ENCODE data around the gene OR8D2.

OR8D2 gene

DNA sequence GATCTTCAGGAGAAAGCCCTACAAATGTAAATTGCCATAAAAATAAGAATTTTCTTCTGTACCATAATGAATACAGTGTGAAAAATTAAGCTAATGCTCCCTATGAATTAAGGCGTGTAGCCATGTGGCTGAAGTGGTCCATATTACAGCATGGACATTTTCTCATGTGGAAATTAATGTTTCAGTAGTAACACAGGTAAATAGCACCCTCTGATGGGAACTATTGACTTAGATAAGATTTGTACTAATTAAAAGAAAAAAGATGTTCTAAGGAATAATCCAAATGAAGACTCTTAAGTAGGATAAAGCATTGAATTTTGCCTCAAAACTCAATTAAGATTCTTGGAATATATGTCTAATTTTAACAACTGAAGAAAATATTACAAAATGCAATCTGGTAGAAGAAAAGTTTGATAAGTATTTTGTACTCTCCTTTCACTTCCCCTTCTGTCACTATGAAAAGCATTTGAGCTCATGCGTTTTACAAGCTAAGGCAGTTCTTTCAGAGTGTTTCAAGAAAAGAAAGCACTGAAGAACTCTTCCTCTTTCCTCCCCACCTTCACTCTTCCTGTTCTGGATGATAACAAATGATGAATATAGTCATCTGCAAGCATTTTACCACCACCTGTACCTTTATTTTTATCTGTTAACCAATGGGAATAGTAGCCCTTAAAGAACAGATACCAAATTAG, 9.9 kb upstream of the OR8D2 start:
- TF ChIP-seq, protein P1, sequence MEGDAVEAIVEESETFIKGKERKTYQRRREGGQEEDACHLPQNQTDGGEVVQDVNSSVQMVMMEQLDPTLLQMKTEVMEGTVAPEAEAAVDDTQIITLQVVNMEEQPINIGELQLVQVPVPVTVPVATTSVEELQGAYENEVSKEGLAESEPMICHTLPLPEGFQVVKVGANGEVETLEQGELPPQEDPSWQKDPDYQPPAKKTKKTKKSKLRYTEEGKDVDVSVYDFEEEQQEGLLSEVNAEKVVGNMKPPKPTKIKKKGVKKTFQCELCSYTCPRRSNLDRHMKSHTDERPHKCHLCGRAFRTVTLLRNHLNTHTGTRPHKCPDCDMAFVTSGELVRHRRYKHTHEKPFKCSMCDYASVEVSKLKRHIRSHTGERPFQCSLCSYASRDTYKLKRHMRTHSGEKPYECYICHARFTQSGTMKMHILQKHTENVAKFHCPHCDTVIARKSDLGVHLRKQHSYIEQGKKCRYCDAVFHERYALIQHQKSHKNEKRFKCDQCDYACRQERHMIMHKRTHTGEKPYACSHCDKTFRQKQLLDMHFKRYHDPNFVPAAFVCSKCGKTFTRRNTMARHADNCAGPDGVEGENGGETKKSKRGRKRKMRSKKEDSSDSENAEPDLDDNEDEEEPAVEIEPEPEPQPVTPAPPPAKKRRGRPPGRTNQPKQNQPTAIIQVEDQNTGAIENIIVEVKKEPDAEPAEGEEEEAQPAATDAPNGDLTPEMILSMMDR (IDR thresholded peaks at IDR 0.05): no peak; the same call in 1 of the 2 replicates

DNA sequence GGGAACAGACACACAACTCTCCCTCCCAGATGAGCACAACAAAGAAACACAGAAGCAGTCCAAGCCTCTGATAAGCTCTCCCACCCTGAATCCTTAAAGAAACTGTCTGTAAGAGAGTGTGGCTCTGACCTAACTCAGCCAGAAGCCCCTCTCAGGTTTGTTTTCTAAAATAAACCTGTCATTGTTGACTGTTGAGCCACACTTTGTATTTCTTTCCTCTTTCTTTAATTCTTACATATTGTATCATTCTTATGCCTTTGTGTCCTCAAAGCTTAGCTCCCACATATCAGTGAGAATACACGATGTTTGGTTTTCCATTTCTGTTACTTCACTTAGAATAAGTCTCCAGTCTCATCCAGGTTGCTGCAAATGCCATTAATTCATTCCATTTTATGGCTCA, 7.8 kb upstream of the OR8D2 start:
- TF ChIP-seq, protein P1 (IDR thresholded peaks at IDR 0.05): no peak

DNA sequence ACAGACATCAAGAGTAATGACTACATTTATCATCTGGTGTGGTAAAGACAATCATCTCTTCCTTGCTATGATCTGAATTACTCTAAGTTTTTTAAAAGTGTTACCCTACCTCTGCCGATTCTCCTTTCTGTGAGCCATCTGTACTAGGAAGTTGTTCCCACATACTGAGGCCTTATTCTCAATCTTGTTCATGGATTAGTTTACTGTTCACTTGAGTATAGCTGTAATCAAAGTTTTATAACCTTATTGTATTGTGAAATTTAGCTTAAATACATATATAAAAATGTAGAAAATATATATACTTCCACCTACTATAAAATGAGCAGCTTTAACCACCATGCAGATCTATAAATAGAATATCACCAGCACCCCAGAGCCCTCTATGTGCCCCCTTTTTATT, 2.4 kb upstream of the OR8D2 start:
- TF ChIP-seq, protein P1 (IDR thresholded peaks at IDR 0.05): no peak

- TF ChIP-seq, protein P1 (IDR thresholded peaks at IDR 0.05): no peak
These were observed 4.9 kb downstream of the OR8D2 start for GRCh38 chr11:124315052-124315451.

DNA sequence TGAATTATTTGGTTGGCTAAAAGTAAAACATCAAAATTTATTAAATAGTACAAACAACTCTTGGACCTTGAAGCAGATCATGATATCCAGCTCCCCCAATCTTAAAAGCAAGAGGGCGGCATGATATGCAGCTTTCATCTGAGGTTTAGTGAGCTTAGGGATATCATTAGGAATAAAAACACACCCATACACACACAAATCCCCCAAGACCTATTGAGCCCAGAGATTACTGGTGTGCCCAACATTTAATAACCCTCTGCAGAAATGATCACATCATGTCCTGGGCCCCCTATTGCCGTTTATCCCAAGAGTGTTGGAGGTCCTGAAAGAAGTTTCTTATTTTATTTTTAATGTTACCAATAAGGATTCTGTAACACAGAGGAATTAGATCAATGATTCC, 6.1 kb downstream of the OR8D2 start, which contains the start of gene OR8D1:
TSS of gene OR8D1 (minus strand) at position 101 of the 400 bp plus-strand sequence. CDS start 3,183 bp downstream, outside the sequence.
- TF ChIP-seq, protein P1 (IDR thresholded peaks at IDR 0.05): no peak

DNA sequence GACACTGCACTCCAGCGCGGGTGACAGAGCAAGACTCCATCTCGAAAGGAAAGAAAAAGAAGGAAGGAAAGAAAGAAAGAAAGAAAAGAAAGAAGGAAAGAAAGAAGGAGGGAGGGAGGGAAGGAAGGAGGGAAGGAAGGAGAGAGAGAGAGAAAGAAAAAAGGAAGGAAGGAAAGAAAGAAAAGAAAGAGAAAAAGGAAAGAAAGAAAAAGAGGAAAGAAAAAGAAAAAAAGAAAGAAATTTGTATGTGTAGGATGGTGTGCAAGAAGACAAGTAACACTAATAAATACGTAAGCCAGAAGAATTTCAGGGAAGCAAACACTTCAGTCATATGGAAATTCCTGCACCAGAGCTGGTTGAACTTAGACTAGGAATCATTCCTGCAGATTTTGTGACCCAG, 6.9 kb downstream of the OR8D2 start:
- TF ChIP-seq, protein P1 (IDR thresholded peaks at IDR 0.05): no peak

- TF ChIP-seq, protein P1 (IDR thresholded peaks at IDR 0.05): no peak
These were observed 8.3 kb downstream of the OR8D2 start for GRCh38 chr11:124311670-124312069.
